GM19239 (cell line): Measurements from ENCODE around the gene PAPPA2.

Experiments used
- DNase-seq: peaks from one replicate; pipeline ENCODE4 v3.0.0; 2011; ENCODE audit warnings: low spot score; ENCODE audit not compliant: insufficient read length
- FAIRE-seq: peaks from 2 replicates; lab custom pipeline; 2011; peaks lifted over from hg19 to GRCh38; lab: Jason Lieb, UNC

PAPPA2 gene

GRCh38 chr1:176485083-176485482 lies 22.1 kb downstream of the PAPPA2 start:
- DNase-seq (no peak), FAIRE-seq (no peak)

GRCh38 chr1:176494436-176494835 lies 31.5 kb downstream of the PAPPA2 start:
- DNase-seq (no peak), FAIRE-seq (no peak)

- DNase-seq = no peak
- no peak for FAIRE-seq
Measured at GRCh38 chr1:176499671-176500070, 36.7 kb downstream of the PAPPA2 start.

GRCh38 chr1:176501599-176501998 lies 38.6 kb downstream of the PAPPA2 start:
- FAIRE-seq = no peak
- DNase-seq = no peak

GRCh38 chr1:176504848-176505553 lies 42.0 kb downstream of the PAPPA2 start:
- DNase-seq (no peak), FAIRE-seq (no peak)

- no peak for FAIRE-seq
- no peak for DNase-seq
Measured at GRCh38 chr1:176512966-176513365, 50.0 kb downstream of the PAPPA2 start.

GRCh38 chr1:176515310-176515709 lies 52.3 kb downstream of the PAPPA2 start:
- DNase-seq = no peak

GRCh38 chr1:176517484-176517883 lies 54.5 kb downstream of the PAPPA2 start:
- no peak for FAIRE-seq
- no peak for DNase-seq

More at GRCh38 chr1:176515310-176515709, 52.3 kb downstream of the PAPPA2 start:
- no peak for FAIRE-seq

GRCh38 chr1:176521211-176521610 lies 58.2 kb downstream of the PAPPA2 start:
- no peak for DNase-seq
- FAIRE-seq = no peak

- no peak for DNase-seq
Measured at GRCh38 chr1:176522310-176522845, 59.4 kb downstream of the PAPPA2 start.

GRCh38 chr1:176529395-176530090 lies 66.6 kb downstream of the PAPPA2 start:
- no peak for DNase-seq
- no peak for FAIRE-seq

More at GRCh38 chr1:176522310-176522845, 59.4 kb downstream of the PAPPA2 start:
- FAIRE-seq = no peak

- DNase-seq = no peak
- no peak for FAIRE-seq
Measured at GRCh38 chr1:176531036-176531435, 68.1 kb downstream of the PAPPA2 start.

GRCh38 chr1:176531921-176532897 lies 69.2 kb downstream of the PAPPA2 start:
- DNase-seq (no peak), FAIRE-seq (no peak)

GRCh38 chr1:176533020-176533419 lies 70.0 kb downstream of the PAPPA2 start:
- DNase-seq (no peak), FAIRE-seq (no peak)

- DNase-seq = no peak
Measured at GRCh38 chr1:176536588-176536987, 73.6 kb downstream of the PAPPA2 start.

GRCh38 chr1:176539018-176539417 lies 76.0 kb downstream of the PAPPA2 start:
- no peak for FAIRE-seq
- DNase-seq = no peak

More at GRCh38 chr1:176536588-176536987, 73.6 kb downstream of the PAPPA2 start:
- no peak for FAIRE-seq

GRCh38 chr1:176540428-176540827 lies 77.5 kb downstream of the PAPPA2 start:
- no peak for DNase-seq
- no peak for FAIRE-seq

GRCh38 chr1:176541663-176542062 lies 78.7 kb downstream of the PAPPA2 start:
- FAIRE-seq (no peak), DNase-seq (no peak)

GRCh38 chr1:176542352-176542751 lies 79.4 kb downstream of the PAPPA2 start:
- DNase-seq = no peak
- FAIRE-seq = no peak
